Fibroblast of the aortic adventitia (primary cell): ENCODE results near the gene JAZF1. TPM values are rescaled to one million over a fixed set of nuclear protein-coding genes. Genes with fewer than 3 reads are reported as not detected.

Source experiments
- DNase-seq: peaks from one replicate; pipeline ENCODE4 v3.0.0-alpha.2; 2010; ENCODE audit warnings: low read depth
- H3K4me3 ChIP-seq: 2 replicates; pipeline ENCODE4 v1.5.1; 2011; ENCODE audit warnings: low read depth, mild to moderate bottlenecking, control low read depth, low read length, moderate library complexity
- CTCF ChIP-seq: IDR thresholded peaks from 2 replicates; pipeline ENCODE4 v1.5.1; 2011; ENCODE audit warnings: mild to moderate bottlenecking, low read length, control low read depth, inconsistent platforms; ENCODE audit not compliant: insufficient read depth
- total RNA-seq: library from RNA; depleted of rRNA; stranded (reverse); fragments of >200 nt; gene quantifications from 2 replicates; pipeline ENCODE4 v1.2.3, GENCODE V29; 2012; ENCODE audit warnings: low replicate concordance

JAZF1 gene
- total RNA-seq, 1 donor, result 8.3 TPM

DNA sequence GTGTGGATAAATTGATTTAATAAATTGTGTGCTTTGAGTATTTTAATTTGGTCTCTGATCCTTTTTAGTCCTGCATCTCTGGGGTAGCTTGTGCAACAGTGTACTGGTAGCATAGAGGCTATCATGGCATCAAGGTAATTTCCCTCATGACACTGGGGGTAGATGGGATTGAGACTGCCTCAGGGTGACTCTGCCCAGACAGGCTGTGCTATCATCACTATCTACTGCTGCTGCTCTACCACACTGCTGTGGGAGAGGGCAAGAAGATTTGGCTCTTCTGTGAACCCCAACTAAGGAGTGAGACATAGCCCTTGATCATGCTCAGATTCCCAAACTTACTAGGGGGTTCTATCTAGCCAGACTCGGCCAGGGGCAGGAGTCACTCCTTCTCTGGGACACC lies 43.6 kb upstream of the JAZF1 start:
- no peak for DNase-seq
- H3K4me3 ChIP-seq, result no peak overlapping the region
- no peak for TF ChIP-seq CTCF

DNA sequence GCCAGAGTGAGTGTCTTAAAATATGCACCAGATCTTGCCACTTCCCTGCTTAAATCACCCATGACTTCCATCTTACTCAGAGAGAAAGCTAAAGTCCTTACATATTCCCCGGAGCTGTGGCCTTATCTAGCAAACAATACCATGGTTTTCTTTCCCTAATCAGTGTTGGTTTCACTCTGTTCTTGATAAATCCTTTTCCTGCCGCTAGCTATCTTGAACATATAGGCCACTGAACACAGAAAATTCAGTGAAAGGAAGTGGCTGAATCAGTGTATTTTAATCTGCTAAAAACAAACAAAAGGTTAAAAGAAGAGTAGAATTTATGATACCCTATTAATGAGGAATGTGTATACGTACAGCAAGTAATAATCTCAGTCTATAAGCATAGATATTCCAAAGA lies 42.0 kb upstream of the JAZF1 start:
- peak; percentile 20 for DNase-seq
- TF ChIP-seq CTCF, result no peak

DNA sequence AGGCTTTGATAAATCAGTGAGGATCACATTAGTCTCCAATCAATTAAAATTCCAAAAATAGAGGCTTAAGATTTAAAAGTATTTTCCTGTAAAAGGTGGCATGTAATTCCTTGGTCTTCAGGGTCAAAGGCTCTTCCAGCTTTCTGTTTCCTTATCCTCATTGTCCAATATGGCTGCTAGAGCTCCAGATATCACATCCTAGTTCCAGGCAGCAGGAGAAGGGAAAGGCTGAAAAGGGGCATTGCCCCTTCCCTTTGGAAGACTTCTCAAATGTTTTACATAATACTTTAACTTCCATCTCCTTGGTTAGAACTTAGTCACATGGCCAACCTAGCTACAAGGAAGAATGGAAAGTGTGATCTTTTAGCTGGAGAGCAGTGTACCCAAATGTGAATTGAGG lies 39.2 kb upstream of the JAZF1 start:
- DNase-seq, result no peak
- no peak overlapping the region for H3K4me3 ChIP-seq
- TF ChIP-seq CTCF, result no peak

More for the DNA sequence above, 42.0 kb upstream of the JAZF1 start:
- no peak overlapping the region for H3K4me3 ChIP-seq

DNA sequence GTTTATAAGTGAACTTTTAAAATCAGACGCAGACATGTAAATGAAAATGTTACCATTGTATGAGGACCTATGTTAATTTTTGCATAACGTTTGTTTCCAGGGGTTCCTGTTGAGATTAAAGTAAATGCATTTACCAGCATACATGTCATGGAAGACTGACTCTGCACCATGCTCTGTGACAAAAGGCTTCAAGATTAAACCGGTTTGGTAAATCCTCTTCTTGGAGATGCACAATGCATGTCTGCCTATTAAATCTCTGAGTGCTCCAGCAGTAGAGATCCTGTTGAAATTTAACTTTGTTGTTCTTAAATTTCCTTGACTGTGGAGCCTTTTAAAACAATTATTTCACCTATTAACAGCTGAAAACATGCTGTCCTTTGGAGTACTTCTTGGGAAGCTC lies 36.5 kb upstream of the JAZF1 start:
- no peak for DNase-seq
- no peak for TF ChIP-seq CTCF

GRCh38 chr7:28211006-28211405 lies 30.4 kb upstream of the JAZF1 start:
- H3K4me3 ChIP-seq, result no peak overlapping the region
- DNase-seq, result peak; percentile 13
- no peak for TF ChIP-seq CTCF

More for the DNA sequence above, 36.5 kb upstream of the JAZF1 start:
- H3K4me3 ChIP-seq, result no peak overlapping the region

GRCh38 chr7:28208506-28208905 lies 27.9 kb upstream of the JAZF1 start:
- no peak for TF ChIP-seq CTCF
- no peak overlapping the region for H3K4me3 ChIP-seq
- no peak for DNase-seq

- DNase-seq, result peak; percentile 47
These were observed 27.0 kb upstream of the JAZF1 start for GRCh38 chr7:28207486-28208158.

More at GRCh38 chr7:28207486-28208158, 27.0 kb upstream of the JAZF1 start:
- TF ChIP-seq CTCF, result no peak
- H3K4me3 ChIP-seq, result no peak overlapping the region
